ENCODE data around the gene GSTM5.
"Not testable (repeated sequence)": the region's sequence is repeated elsewhere in the genome, so short reads cannot be mapped to it uniquely, and the experiment has no call there.

Gene GSTM5

GRCh38 chr1:109762039-109762585 is 50.1 kb downstream of the GSTM5 start:
- DNase-seq (ENCODE audit: low read depth), result no peak

- DNase-seq (ENCODE audit: low read depth), result peak; percentile 41
Measured at GRCh38 chr1:109762821-109763645, 51.0 kb downstream of the GSTM5 start.

- DNase-seq (ENCODE audit: low read depth), result no peak
Measured at GRCh38 chr1:109763646-109764415, 51.8 kb downstream of the GSTM5 start, which contains the start of gene EPS8L3. EPS8L3 (minus strand) TSS chr1:109763923; CDS start chr1:109761749, 2,174 bp downstream.

DNA sequence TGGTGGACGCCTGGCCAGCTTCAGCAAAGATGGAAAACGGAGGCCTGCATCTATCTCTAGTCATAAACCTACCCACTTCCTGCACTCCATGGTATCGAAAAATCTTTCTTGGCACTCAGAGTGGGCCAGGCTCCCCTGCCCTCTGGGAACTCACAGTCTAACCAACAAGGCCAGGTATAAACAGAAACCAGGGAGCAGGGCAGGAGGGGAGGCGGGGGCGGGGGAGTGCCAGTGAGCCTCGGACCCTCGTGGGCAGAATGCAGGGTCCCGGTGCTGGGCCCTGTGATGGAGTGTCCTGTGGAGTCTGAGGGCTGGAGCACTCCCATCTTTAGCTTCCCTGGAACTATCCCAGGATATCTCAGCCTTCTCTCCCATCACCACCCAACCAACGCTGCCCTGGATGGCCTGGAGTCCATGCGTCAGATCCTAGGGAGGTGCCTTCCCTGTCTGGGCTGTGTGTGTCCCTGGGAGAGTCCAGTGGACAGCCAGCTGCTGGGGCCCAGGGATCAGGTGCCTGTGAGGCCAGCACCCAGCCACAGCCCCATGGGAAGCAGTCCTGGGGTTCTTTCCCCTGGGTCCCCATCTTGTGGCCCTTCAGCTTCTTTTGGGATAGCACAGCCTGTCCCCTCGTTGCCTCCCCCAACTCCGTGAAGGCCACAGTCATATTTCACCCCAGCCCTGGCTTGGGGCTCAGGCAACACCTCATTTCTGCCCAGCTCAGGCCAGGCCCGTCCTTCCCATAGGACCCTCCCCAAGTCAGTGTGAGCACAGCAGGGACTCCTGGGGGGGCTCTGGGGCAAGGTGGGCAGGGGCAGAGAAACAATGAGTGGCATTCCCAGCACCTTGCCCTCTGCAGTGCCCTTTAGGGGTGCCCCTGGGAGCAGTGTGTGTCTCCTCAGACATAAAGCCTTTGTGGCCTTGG is 52.8 kb downstream of the GSTM5 start:
- DNase-seq (ENCODE audit: low read depth), result no peak

- no peak for DNase-seq (ENCODE audit: low read depth)
Measured at GRCh38 chr1:109765483-109765815, 53.4 kb downstream of the GSTM5 start.

DNA sequence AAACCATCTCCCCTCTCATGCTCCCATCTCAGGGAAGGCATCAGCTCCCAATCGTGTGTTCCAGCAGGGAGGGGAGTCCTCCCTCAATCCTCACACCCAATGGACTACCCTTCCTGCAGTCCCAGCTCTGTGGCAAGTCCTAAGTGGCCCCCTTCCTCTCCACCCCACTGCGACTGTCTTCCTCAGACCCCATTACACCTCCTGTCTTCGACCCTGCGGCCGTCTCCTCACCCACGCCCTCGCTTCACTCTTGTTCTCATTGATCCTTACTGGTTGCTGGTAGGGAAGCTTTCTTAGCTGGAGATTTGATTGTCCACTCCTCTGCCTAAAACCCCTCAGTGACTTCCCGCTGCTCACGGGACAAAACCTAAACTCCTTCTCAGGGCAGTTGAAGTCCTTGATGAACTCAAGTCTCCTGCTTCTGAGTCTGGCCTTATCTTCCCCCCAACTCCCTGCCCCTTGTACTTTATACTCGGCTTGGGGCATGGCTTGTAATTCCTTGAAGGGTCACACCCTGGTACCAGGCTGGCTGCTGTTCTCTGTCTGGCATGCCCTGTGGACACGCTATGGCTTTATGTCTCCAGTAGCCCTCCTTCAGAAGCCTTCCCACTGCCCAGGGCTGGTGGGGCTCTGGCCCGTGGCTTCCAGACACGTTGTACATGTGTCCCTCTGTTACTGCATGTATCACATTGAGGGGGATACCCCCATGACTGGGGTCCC is 54.0 kb downstream of the GSTM5 start:
- no peak for DNase-seq (ENCODE audit: low read depth)

DNA sequence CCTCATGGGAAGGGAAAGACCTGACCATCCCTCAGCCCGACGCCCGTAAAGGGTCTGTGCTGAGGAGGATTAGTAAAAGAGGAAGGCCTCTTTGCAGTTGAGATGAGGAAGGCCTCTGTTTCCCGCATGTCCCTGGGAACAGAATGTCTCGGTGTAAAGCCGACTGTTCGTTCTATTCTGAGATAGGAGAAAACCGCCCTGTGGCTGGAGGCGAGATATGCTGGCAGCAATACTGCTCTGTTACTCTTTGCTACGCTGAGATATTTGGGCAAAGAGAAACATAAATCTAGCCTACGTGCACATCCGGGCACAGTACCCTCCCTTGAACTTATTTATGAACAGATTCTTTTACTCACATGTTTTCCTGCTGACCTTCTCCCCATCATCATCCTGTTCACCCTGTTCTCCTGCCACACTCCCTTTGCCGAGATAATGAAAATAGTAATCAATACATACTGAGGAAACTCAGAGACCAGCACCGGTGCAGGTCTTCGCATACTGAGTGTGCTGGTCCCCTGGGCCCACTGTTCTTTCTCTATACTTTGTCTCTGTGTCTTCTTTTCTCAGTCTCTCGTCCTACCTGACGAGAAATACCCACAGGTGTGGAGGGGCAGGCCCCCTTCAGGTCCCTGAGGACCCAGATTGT is 55.1 kb downstream of the GSTM5 start:
- not testable (repeated sequence) for DNase-seq (ENCODE audit: low read depth)

Measured in fibroblast of gingiva (primary cell).